HS-5 (cell line): Measurements from ENCODE around the gene DNAJC1.

Source experiments
- DNase-seq: peaks from one replicate; pipeline ENCODE4 v3.0.0-alpha.2; 2012; ENCODE audit warnings: low read depth

DNAJC1 gene

DNA sequence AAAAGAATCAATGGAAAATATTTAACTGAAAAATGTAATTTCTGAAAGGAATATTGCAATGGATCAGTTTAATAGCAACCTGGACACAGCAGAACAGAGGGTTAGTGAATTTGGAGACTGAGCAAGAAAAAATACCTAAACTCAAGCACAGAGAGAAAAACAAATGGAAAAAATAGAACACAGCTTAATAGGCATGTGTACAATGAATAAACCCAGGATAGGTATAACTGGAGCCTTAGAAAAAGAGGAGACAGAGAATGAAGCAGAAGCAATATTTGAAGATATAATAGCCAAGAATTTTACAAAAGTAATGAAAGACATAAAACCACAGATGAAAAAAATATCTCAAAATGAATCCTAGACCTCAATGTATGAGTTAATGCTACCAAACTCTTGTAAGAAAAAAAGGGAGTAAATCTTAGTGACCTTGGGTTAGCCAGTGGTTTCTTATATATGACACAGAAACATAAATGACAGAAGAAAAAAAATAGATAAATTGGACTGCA lies 2.9 kb upstream of the DNAJC1 start:
- DNase-seq: no peak

GRCh38 chr10:22005763-22006162 lies 2.2 kb upstream of the DNAJC1 start:
- no peak for DNase-seq

- no peak for DNase-seq
These were observed 393 bp upstream of the DNAJC1 start for GRCh38 chr10:22003964-22004281.

DNA sequence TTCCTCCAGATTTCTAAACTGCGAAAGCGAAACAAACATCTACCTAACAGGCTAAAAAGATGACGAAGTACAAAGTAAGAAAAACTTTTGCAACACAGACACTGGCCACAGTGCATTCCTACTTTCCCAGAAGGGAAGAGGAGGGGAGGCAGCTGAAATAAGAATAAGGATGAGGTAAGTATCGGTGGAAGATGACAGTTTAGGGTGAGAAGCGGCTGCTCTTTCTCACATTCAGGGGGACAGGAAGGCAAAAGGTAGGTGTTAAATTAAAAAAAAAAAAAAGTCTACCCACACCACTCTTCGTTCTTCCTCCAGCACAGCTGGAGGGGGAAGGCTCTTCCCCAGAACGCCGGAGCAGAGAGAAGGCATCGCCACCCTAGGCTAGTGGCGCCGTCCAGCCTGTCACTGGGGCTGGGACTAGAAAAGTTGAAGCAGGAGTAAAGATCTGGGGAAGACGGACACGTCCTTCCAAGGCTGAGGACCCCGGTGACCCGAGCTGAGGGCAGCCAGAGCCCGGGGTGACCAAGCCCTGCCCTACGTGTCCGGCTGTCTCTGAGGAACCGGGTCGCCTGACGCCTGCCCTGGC lies 846 bp downstream of the DNAJC1 start:
- no peak for DNase-seq

- no peak for DNase-seq
These were observed 8.0 kb downstream of the DNAJC1 start for GRCh38 chr10:21995557-21995956.

DNA sequence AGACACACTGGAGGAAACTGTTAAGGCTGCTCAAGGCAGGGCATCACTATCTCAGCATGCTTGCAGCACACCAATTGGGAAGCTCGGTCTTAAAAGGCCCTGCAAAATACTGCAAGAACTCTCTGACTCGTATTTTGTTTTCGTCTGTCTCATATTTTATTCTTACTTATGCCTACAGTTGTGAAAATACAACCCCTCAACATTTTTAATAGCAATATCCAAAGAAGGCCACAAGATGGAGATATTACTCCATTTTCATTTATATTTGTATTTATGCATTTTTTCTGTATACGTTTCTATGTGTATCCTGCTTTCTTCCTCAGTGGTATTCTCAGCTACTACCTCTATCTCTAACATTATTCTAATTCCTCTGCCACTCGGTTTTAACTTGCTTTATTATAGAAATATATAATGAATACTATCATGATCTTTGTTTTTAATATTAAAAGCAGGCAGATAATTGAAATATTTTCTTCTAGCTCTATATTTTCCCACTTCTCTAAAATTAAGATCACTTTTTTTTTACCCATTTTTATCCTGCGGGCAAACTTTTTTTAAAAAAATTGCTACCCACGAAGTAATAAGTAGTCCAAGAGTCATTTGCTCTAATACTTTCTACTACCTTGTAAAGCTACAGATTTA lies 10.0 kb downstream of the DNAJC1 start:
- no peak for DNase-seq

DNA sequence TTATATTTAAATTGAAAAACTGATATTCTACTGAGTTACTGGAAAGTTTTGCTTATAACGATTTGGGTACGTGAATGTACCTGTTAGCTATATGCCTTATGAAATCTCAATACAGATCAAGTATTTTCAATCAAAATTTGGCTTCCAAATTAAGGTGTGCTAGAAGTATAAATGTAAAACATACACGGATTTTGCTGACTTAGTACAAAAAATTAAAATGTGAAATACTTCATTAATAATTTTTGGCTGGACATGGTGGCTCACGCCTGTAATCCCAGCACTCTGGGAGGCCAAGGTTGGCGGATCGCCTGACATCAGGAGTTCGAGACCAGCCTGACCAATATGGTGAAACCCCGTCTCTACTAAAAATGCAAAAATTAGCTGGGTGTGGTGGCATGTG lies 11.7 kb downstream of the DNAJC1 start:
- DNase-seq: no peak

DNA sequence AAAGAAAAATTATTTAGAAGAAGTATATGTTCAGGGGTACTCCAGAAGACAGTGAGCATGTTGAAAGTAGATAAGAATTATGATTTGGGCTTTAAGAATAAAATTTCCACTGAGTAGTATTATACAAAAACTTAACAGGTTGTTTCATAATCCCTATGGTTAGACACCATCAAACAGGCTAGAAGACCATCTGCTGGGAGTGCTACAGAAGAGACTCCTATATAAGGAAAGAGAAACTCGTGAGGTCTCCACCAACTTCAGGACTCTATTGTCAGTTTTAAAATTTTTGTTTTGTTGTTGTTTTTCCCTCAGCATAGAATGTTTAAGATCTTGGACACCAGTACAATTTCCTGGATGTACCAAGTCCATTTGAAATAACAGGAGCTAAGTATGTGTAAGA lies 13.1 kb downstream of the DNAJC1 start:
- no peak for DNase-seq

GRCh38 chr10:21989453-21990154 lies 13.9 kb downstream of the DNAJC1 start:
- no peak for DNase-seq

GRCh38 chr10:21985541-21985940 lies 18.0 kb downstream of the DNAJC1 start:
- DNase-seq: no peak

- DNase-seq: no peak
These were observed 22.4 kb downstream of the DNAJC1 start for GRCh38 chr10:21981118-21981517.

- DNase-seq: no peak
These were observed 22.8 kb downstream of the DNAJC1 start for GRCh38 chr10:21980691-21981090.

DNA sequence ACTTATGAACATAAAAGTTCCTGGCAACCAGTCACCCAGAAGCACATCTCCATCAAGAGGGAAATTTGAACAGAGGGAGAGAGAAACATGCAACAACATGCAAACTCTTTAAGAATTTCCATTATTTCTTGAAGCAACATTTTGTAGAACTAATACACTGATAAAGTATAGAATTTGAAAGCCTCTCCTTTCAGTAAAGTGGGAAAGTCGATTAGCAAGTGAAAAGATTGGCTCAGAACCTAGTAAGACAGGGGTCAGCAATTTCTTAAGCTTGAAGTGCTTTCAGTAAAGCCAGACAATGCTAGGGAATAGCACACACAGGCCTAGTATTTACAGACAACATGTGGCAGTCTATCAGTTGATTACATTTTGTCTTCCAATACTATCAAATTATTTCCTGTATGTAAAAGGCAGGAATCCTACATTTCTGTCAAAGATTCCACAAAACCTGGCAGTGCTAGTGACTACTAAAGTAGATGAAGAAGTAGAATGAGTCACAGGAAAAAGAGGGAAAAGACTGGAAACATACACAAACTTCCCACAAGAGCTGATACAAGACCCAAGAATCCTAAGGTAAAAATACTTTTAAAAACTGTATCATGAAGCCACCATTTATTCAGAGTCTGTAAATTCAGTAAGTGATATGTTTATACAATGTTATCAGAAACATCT lies 25.2 kb downstream of the DNAJC1 start:
- no peak for DNase-seq

GRCh38 chr10:21976739-21977138 lies 26.8 kb downstream of the DNAJC1 start:
- no peak for DNase-seq

GRCh38 chr10:21976280-21976679 lies 27.2 kb downstream of the DNAJC1 start:
- no peak for DNase-seq

GRCh38 chr10:21975378-21975990 lies 28.0 kb downstream of the DNAJC1 start:
- no peak for DNase-seq

GRCh38 chr10:21972584-21972983 lies 30.9 kb downstream of the DNAJC1 start:
- DNase-seq: no peak

DNA sequence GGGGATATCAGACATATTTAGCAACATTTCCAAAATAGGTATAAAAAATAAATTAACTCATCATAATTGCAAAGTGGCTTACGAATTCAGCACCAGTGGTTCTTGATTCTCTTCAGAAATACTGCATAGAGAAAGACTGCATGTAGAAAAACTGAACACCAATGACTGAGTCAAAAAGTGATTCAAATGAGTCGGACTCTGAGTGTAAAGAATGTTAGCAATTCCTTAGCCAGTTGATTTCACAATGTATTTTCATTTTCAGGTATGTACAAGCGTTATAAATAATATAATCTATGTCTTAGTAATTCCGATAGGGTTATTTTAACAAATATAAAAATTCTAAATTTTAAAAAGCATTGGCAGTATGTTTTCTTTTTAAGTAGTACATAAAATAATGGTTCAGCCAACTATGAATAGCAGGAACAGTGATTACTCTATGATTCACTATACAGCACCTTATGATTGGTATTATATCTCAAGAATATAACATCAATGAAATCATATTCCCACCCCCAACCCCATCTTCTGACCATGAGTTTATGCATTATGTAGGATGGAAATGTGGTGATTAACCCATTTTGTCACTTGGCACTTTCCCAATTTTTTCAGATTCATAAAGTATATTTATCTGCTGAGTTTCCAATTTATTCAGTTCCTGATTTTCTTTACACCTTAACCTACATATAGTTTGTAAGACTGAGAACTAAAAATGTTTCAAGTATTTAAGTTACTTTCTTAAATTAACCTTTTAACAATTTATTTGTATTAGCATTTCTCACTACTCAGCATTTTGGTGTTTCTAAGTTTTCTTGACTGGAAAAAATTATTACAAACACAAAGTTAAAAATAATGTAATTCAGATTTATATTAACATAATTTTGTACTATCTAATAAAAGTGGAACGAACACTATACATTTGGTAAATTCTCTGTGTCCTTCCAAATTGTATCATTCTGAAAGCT lies 33.9 kb downstream of the DNAJC1 start:
- DNase-seq: no peak

DNA sequence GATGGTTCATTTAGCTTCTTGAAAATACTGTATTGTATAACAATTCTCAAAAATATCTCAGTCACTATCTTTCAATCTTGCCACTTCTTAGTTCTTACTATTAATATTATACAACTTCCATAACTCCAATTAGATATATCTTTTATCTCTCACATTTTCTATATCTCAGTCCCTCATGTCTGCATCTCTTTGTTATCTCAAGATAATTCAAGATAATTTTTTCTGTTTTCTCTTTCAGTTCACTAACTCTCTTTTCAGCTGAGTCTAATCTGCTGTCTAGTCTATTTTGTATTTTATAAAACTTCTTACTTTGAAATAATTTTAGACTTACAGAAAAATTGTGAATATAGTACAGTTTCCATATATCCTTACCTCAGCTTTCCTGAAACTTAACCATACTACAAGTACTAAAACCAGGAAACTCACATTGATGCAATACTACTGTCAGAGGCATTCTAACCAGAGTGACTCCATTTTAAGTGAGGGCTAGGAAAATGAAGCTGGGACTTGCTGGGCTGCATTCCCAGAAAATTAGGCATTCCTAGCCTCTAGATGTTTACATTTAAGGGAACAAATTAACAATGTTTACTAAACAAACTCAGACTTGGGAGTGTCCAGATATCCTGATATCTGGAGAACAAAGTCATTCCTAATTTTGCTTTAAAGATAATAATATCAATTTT lies 38.4 kb downstream of the DNAJC1 start:
- no peak for DNase-seq

DNA sequence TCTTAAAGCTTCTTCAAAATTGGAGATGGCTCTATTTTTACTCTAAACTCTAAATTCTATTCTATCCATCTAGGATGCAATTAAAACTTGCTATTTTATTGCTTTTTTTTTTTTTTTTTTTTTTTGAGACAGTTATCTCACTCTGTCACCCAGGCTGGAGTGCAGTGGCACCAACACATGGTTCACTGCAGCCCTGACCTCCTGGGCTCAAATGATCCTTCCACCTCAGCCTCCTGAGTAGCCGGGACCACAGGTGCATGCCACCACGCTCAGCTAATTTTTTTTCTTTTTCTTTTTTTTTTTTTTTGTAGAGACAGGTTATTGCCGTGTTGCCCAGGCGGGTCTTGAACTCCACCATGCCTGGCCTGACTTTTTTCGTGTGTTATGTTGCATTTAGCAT lies 41.2 kb downstream of the DNAJC1 start:
- no peak for DNase-seq

- no peak for DNase-seq
These were observed 41.7 kb downstream of the DNAJC1 start for GRCh38 chr10:21961847-21962246.
